Transverse colon (tissue), 4 donors: ENCODE measurements around the gene FOXP2. TPM values are rescaled to one million over a fixed set of nuclear protein-coding genes. Genes with fewer than 3 reads are reported as not detected.
"Not testable (repeated sequence)": the region's sequence is repeated elsewhere in the genome, so short reads cannot be mapped to it uniquely, and the experiment has no call there.

Source experiments
- DNase-seq: peaks from one replicate; pipeline ENCODE4 v3.0.0-alpha.2; 2019
- H3K27ac ChIP-seq, 4 donors: fragments of 200-600 bp; sonication (generic); 2 replicates each; pipeline ENCODE4 v1.5.1; 2016 to 2018; ENCODE audit warnings: inconsistent platforms in 4 of 4
- H3K27me3 ChIP-seq: fragments of 200-600 bp; sonication (generic); 2 replicates; pipeline ENCODE4 v1.5.1; 2017; ENCODE audit warnings: inconsistent platforms
- H3K36me3 ChIP-seq, 4 donors: fragments of 200-600 bp; sonication (generic); 2 replicates each; pipeline ENCODE4 v1.5.1; 2017 to 2019; ENCODE audit warnings: inconsistent platforms in 4 of 4
- H3K4me1 ChIP-seq, 4 donors: fragments of 200-600 bp; sonication (generic); 2 replicates each; pipeline ENCODE4 v1.5.1; 2017 to 2020; ENCODE audit warnings: inconsistent platforms in 4 of 4
- H3K4me3 ChIP-seq, 4 donors: fragments of 200-600 bp; sonication (generic); 1 replicate in 1 of 4; 2 replicates in 3 of 4; pipeline versions ENCODE4 v1.5.1 to v1.6.1; 2017 to 2019; ENCODE audit warnings: inconsistent platforms in 4 of 4
- H3K9me3 ChIP-seq, 2 donors: fragments of 200-600 bp; sonication (generic); 2 replicates each; pipeline ENCODE4 v1.5.1; 2017 to 2019; ENCODE audit warnings: inconsistent platforms in 2 of 2
- EP300 ChIP-seq: sonication (generic); formaldehyde crosslinking; IDR thresholded peaks from one replicate; pipeline ENCODE4 v1.6.1; 2017; ENCODE audit warnings: antibody characterized with exemption, low read depth
- POLR2A ChIP-seq: fragments of 450-650 bp; IDR thresholded peaks from one replicate; pipeline ENCODE4 v1.6.1; 2016; ENCODE audit warnings: antibody characterized with exemption, mild to moderate bottlenecking, moderate library complexity
- POLR2AphosphoS5 ChIP-seq, 3 donors: sonication (generic); formaldehyde crosslinking; IDR thresholded peaks; one replicate each; pipeline ENCODE4 v1.6.1; 2016; ENCODE audit warnings: antibody characterized with exemption in 3 of 3
- WGBS, 2 donors: methylation state at CpG; one replicate each; pipeline ENCODE4 v1.1.5; 2018; ENCODE audit warnings: low coverage in 1 of 2; 5-methylcytosine and 5-hydroxymethylcytosine counted together
- in situ Hi-C, 4 donors: fragments of 200-750 bp; cut with MboI; loops; one replicate each; pipeline versions ENCODE4 v1.15.0 to v1.15.1; 2017; ENCODE audit warnings: low sequenced_read_pairs in 3 of 4, low pct_ligation_motif_present in 1 of 4, low pct_unique_long_range_greater_than_20kb in 1 of 4
- intact Hi-C: fragments of 100-400 bp; cut with DNase I; formaldehyde crosslinking; loops from one replicate; pipeline ENCODE4 v1.15.1; 2023; ENCODE audit warnings: low total_unique reads
- total RNA-seq, 4 donors: library from RNA; depleted of rRNA; stranded (reverse); fragments of >200 nt; gene quantifications; one replicate each; pipeline ENCODE4 v1.1.0, GENCODE V29; 2016
- TF ChIP-seq, protein P1 (sequence below), 5 experiments: fragments of 200-600 bp in 3 of 5; fragments of 450-650 bp in 2 of 5; sonication (generic) in 3 of 5; IDR thresholded peaks; 1 replicate in 2 of 5; 2 replicates in 3 of 5; pipeline ENCODE4 v1.5.1; 2016 to 2017; ENCODE audit warnings: antibody characterized with exemption in 5 of 5, inconsistent platforms in 3 of 5, mild to moderate bottlenecking in 2 of 5, moderate library complexity in 1 of 5

Gene FOXP2
- total RNA-seq, 4 donors from 2014 or later, result 20.5 to 102 (median 34.0) TPM

- Histone ChIP-seq H3K36me3 (no peaks in the 10 kb centered on the region), H3K27ac (no peak overlapping the region), H3K9me3 (no peaks in the 10 kb centered on the region), H3K27me3 (no peaks in the 10 kb centered on the region), H3K4me1 (no peaks in the 10 kb centered on the region), H3K4me3 (no peak overlapping the region)
- 85% methylated on average over 5 of the region's 5 CpGs for WGBS, 2 donors
- no peak for TF ChIP-seq EP300
- TF ChIP-seq POLR2A, result no peak
- TF ChIP-seq POLR2AphosphoS5 (IDR thresholded peaks at IDR 0.05), result no peak
- TF ChIP-seq, protein P1, sequence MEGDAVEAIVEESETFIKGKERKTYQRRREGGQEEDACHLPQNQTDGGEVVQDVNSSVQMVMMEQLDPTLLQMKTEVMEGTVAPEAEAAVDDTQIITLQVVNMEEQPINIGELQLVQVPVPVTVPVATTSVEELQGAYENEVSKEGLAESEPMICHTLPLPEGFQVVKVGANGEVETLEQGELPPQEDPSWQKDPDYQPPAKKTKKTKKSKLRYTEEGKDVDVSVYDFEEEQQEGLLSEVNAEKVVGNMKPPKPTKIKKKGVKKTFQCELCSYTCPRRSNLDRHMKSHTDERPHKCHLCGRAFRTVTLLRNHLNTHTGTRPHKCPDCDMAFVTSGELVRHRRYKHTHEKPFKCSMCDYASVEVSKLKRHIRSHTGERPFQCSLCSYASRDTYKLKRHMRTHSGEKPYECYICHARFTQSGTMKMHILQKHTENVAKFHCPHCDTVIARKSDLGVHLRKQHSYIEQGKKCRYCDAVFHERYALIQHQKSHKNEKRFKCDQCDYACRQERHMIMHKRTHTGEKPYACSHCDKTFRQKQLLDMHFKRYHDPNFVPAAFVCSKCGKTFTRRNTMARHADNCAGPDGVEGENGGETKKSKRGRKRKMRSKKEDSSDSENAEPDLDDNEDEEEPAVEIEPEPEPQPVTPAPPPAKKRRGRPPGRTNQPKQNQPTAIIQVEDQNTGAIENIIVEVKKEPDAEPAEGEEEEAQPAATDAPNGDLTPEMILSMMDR (IDR thresholded peaks at IDR 0.05), result no peak
- in situ Hi-C loops (no loop called here), intact Hi-C loops (no loop called here)
- DNase-seq, result no peak
Measured at GRCh38 chr7:114372619-114373018, 42.0 kb upstream of the FOXP2 start.

GRCh38 chr7:114375907-114376306, 38.7 kb upstream of the FOXP2 start:
- TF ChIP-seq POLR2A (no peak), EP300 (no peak), POLR2AphosphoS5 (IDR thresholded peaks at IDR 0.05) (no peak)
- TF ChIP-seq, protein P1 (IDR thresholded peaks at IDR 0.05), result no peak
- intact Hi-C loops, result no loop called here
- no peaks in the 10 kb centered on the region for H3K27me3 ChIP-seq
- no peaks in the 10 kb centered on the region for H3K36me3 ChIP-seq
- DNase-seq, result no peak
- in situ Hi-C loops, result no loop called here
- no peaks in the 10 kb centered on the region for H3K4me1 ChIP-seq
- no peaks in the 10 kb centered on the region for H3K9me3 ChIP-seq
- no peak overlapping the region for H3K27ac ChIP-seq
- no peak overlapping the region for H3K4me3 ChIP-seq

GRCh38 chr7:114383946-114384345, 30.7 kb upstream of the FOXP2 start:
- H3K9me3 ChIP-seq, DNase-seq, intact Hi-C loops, H3K27ac ChIP-seq, H3K36me3 ChIP-seq, H3K27me3 ChIP-seq, in situ Hi-C loops, H3K4me3 ChIP-seq: not testable (repeated sequence)
- WGBS, 2 donors, result 74 to 84% methylated on average over 6 to 7 of the region's 7 CpGs
- H3K4me1 ChIP-seq, result peaks cover 0 to 10% (median 0%) of the 10 kb centered on the region in 4 donors

DNA sequence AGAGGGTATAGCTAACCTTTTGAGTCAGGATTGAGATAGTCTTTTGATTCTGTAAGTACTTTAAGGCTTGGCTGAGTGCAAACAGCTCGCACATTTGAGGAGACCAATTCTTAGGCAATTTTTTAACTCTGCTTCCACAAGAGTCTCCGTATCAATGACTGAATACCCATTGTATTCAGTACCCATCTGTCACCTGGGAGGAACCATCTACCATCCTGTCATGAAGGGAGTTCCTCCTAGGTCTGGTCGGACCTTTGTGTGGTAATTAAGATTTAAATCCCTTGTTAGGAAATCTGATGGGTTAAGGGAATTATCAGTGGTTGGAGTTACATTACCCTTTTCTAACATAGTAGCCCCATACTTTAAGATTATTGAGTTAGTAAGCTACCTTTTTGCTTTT, 30.3 kb upstream of the FOXP2 start:
- H3K9me3 ChIP-seq, H3K27me3 ChIP-seq, DNase-seq, H3K36me3 ChIP-seq, in situ Hi-C loops, intact Hi-C loops, H3K4me3 ChIP-seq, H3K27ac ChIP-seq: not testable (repeated sequence)
- peaks cover 0 to 10% (median 0%) of the 10 kb centered on the region in 4 donors for H3K4me1 ChIP-seq
- WGBS, 2 donors, result 92 to 96% methylated on average over 3 of the region's 3 CpGs

GRCh38 chr7:114388021-114388420, 26.6 kb upstream of the FOXP2 start:
- Histone ChIP-seq H3K4me1 (peaks cover 0 to 10% (median 0%) of the 10 kb centered on the region in 4 donors), H3K27me3 (no peaks in the 10 kb centered on the region), H3K9me3 (no peaks in the 10 kb centered on the region), H3K36me3 (no peaks in the 10 kb centered on the region), H3K27ac (no peak overlapping the region), H3K4me3 (no peak overlapping the region)
- DNase-seq, result no peak
- TF ChIP-seq, protein P1 (IDR thresholded peaks at IDR 0.05), result no peak
- TF ChIP-seq EP300 (no peak), POLR2AphosphoS5 (IDR thresholded peaks at IDR 0.05) (no peak), POLR2A (no peak)
- intact Hi-C loops, result no loop called here
- in situ Hi-C loops, result no loop called here
